ENCODE data around the gene BHLHE40. TPM values are rescaled to one million over a fixed set of nuclear protein-coding genes. Genes with fewer than 3 reads are reported as not detected.
A peak's percentile ranks its signal among the peaks of the same experiment; 100 is the strongest.

Gene BHLHE40
- total and polyA plus RNA-seq, 2 of the 13 experiments (the other 11 are each of a cell fraction or from before 2014, with no cell fraction given) = 1.8 to 51.0 TPM

DNA sequence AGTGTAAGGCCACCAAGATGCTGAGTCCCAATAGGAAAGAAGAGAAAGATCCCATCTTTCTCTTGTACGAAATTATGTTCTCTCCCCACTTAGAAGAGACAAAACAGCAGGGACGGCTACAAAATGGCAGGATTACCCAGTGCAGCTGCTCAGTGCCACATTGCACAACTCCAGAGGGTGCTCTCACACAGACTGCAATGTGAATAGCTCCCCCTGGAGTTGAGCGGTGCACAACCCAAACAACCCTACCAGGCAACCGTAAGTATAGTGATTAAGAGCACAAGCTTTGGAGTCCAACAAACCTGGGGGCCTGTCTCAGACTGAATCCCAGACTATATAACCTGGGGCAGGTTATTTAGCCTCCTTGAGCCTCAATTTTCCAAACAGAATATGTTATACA, 3.1 kb upstream of the BHLHE40 start (continued):
- TF ChIP-seq, protein P1, sequence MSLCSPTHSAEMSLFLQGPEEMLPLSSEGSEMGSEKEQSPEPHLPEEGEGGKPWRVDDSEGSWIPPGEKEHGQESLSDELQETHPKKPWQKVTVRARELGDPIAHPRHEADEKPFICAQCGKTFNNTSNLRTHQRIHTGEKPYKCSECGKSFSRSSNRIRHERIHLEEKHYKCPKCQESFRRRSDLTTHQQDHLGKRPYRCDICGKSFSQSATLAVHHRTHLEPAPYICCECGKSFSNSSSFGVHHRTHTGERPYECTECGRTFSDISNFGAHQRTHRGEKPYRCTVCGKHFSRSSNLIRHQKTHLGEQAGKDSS (CRISPR knock-in tag; IDR thresholded peaks at IDR 0.05; ENCODE audit: borderline replicate concordance, low read depth) = peak; percentile 83
- TF ChIP-seq ZSCAN20 (CRISPR knock-in tag; IDR thresholded peaks at IDR 0.05; ENCODE audit: borderline replicate concordance) (no peak), KDM4B (CRISPR knock-in tag; IDR thresholded peaks at IDR 0.05) (0 out of 2 replicates have a peak, but pooled peaks have one; percentile 54), SP5 (CRISPR knock-in tag; IDR thresholded peaks at IDR 0.05; ENCODE audit: borderline replicate concordance, low read depth) (0 out of 2 replicates have a peak, but pooled peaks have one; percentile 21), ZNF776 (CRISPR knock-in tag; IDR thresholded peaks at IDR 0.05) (no peak), U2AF2 (IDR thresholded peaks at IDR 0.05; ENCODE audit: low read depth, low read length) (no peak), ZNF564 (CRISPR knock-in tag; IDR thresholded peaks at IDR 0.05) (no peak), HDAC2 (CRISPR knock-in tag; IDR thresholded peaks at IDR 0.05) (peak; percentile 58; the same call in 1 of the 2 replicates), ZNF484 (CRISPR knock-in tag; IDR thresholded peaks at IDR 0.05; ENCODE audit: borderline replicate concordance, low read depth) (no peak), SAP130 (CRISPR knock-in tag; IDR thresholded peaks at IDR 0.05; ENCODE audit: low read depth) (peak; percentile 54), HNF4G (IDR thresholded peaks at IDR 0.05; ENCODE audit: borderline replicate concordance, low read depth, low read length) (0 out of 2 replicates have a peak, but pooled peaks have one; percentile 20), HNF4G (CRISPR knock-in tag; IDR thresholded peaks at IDR 0.05; ENCODE audit: borderline replicate concordance, low read depth) (no peak), TCF7 (IDR thresholded peaks at IDR 0.05; ENCODE audit: low read depth) (no peak), ZBTB38 (CRISPR knock-in tag; IDR thresholded peaks at IDR 0.05) (0 out of 2 replicates have a peak, but pooled peaks have one; percentile 40), SKI (IDR thresholded peaks at IDR 0.05; ENCODE audit: partially characterized antibody) (no peak), TBX3 (IDR thresholded peaks at IDR 0.05; ENCODE audit: borderline replicate concordance) (no peak), CBFB (CRISPR knock-in tag; IDR thresholded peaks at IDR 0.05) (0 out of 2 replicates have a peak, but pooled peaks have one; percentile 45), YY1 (IDR thresholded peaks at IDR 0.05; ENCODE audit: insufficient read depth, insufficient replicate concordance, low read depth, low read length) (peak; percentile 78), PPARG (CRISPR knock-in tag; conservative IDR thresholded peaks at IDR 0.05) (0 out of 2 replicates have a peak, but pooled peaks have one; percentile 25)
- TF ChIP-seq, protein P2, sequence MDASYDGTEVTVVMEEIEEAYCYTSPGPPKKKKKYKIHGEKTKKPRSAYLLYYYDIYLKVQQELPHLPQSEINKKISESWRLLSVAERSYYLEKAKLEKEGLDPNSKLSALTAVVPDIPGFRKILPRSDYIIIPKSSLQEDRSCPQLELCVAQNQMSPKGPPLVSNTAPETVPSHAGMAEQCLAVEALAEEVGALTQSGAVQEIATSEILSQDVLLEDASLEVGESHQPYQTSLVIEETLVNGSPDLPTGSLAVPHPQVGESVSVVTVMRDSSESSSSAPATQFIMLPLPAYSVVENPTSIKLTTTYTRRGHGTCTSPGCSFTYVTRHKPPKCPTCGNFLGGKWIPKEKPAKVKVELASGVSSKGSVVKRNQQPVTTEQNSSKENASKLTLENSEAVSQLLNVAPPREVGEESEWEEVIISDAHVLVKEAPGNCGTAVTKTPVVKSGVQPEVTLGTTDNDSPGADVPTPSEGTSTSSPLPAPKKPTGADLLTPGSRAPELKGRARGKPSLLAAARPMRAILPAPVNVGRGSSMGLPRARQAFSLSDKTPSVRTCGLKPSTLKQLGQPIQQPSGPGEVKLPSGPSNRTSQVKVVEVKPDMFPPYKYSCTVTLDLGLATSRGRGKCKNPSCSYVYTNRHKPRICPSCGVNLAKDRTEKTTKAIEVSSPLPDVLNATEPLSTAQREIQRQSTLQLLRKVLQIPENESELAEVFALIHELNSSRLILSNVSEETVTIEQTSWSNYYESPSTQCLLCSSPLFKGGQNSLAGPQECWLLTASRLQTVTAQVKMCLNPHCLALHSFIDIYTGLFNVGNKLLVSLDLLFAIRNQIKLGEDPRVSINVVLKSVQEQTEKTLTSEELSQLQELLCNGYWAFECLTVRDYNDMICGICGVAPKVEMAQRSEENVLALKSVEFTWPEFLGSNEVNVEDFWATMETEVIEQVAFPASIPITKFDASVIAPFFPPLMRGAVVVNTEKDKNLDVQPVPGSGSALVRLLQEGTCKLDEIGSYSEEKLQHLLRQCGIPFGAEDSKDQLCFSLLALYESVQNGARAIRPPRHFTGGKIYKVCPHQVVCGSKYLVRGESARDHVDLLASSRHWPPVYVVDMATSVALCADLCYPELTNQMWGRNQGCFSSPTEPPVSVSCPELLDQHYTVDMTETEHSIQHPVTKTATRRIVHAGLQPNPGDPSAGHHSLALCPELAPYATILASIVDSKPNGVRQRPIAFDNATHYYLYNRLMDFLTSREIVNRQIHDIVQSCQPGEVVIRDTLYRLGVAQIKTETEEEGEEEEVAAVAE (CRISPR knock-in tag; IDR thresholded peaks at IDR 0.05; ENCODE audit: borderline replicate concordance) = peak; percentile 52; the same call in 1 of the 2 replicates
- TF ChIP-seq, protein P3, sequence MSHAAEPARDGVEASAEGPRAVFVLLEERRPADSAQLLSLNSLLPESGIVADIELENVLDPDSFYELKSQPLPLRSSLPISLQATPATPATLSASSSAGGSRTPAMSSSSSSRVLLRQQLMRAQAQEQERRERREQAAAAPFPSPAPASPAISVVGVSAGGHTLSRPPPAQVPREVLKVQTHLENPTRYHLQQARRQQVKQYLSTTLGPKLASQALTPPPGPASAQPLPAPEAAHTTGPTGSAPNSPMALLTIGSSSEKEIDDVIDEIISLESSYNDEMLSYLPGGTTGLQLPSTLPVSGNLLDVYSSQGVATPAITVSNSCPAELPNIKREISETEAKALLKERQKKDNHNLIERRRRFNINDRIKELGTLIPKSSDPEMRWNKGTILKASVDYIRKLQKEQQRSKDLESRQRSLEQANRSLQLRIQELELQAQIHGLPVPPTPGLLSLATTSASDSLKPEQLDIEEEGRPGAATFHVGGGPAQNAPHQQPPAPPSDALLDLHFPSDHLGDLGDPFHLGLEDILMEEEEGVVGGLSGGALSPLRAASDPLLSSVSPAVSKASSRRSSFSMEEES (CRISPR knock-in tag; IDR thresholded peaks at IDR 0.05) = peak; percentile 37; the same call in 1 of the 2 replicates
- TF ChIP-seq, protein P4, sequence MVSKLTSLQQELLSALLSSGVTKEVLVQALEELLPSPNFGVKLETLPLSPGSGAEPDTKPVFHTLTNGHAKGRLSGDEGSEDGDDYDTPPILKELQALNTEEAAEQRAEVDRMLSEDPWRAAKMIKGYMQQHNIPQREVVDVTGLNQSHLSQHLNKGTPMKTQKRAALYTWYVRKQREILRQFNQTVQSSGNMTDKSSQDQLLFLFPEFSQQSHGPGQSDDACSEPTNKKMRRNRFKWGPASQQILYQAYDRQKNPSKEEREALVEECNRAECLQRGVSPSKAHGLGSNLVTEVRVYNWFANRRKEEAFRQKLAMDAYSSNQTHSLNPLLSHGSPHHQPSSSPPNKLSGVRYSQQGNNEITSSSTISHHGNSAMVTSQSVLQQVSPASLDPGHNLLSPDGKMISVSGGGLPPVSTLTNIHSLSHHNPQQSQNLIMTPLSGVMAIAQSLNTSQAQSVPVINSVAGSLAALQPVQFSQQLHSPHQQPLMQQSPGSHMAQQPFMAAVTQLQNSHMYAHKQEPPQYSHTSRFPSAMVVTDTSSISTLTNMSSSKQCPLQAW (CRISPR knock-in tag; IDR thresholded peaks at IDR 0.05) = no peak
